Kidney epithelial cell (primary cell): ENCODE results near the gene L3MBTL2. TPM values are rescaled to one million over a fixed set of nuclear protein-coding genes. Genes with fewer than 3 reads are reported as not detected.

Experiments used
- DNase-seq: peaks from one replicate; pipeline ENCODE4 v3.0.0-alpha.2; 2010; ENCODE audit warnings: low read depth
- H3K27me3 ChIP-seq: 2 replicates; pipeline ENCODE4 v1.6.0; 2011; ENCODE audit warnings: low read length; ENCODE audit not compliant: control insufficient read depth, insufficient read depth
- H3K36me3 ChIP-seq: 2 replicates; pipeline ENCODE4 v1.5.1; 2011; ENCODE audit warnings: low read length; ENCODE audit not compliant: control insufficient read depth, insufficient read depth
- H3K4me3 ChIP-seq: 2 replicates; pipeline ENCODE4 v1.5.1; 2011; ENCODE audit warnings: low read depth, mild to moderate bottlenecking, control low read depth, low read length
- total RNA-seq: library from RNA; depleted of rRNA; stranded (reverse); fragments of >200 nt; gene quantifications from 2 replicates; pipeline ENCODE4 v1.2.3, GENCODE V29; 2015
- TF ChIP-seq, protein P1 (sequence below): IDR thresholded peaks from 2 replicates; pipeline ENCODE4 v1.5.1; 2011; ENCODE audit warnings: mild to moderate bottlenecking, moderate library complexity, low read length, control low read depth, inconsistent platforms; ENCODE audit not compliant: insufficient read depth, poor library complexity, severe bottlenecking

Gene L3MBTL2
- total RNA-seq, 1 donor from 2014 or later, result 28.5 TPM

GRCh38 chr22:41248314-41248713, 43.2 kb downstream of the L3MBTL2 start:
- H3K4me3 ChIP-seq, result no peak overlapping the region
- peaks cover 12% of the 10 kb centered on the region for H3K36me3 ChIP-seq
- TF ChIP-seq, protein P1, sequence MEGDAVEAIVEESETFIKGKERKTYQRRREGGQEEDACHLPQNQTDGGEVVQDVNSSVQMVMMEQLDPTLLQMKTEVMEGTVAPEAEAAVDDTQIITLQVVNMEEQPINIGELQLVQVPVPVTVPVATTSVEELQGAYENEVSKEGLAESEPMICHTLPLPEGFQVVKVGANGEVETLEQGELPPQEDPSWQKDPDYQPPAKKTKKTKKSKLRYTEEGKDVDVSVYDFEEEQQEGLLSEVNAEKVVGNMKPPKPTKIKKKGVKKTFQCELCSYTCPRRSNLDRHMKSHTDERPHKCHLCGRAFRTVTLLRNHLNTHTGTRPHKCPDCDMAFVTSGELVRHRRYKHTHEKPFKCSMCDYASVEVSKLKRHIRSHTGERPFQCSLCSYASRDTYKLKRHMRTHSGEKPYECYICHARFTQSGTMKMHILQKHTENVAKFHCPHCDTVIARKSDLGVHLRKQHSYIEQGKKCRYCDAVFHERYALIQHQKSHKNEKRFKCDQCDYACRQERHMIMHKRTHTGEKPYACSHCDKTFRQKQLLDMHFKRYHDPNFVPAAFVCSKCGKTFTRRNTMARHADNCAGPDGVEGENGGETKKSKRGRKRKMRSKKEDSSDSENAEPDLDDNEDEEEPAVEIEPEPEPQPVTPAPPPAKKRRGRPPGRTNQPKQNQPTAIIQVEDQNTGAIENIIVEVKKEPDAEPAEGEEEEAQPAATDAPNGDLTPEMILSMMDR, result no peak
- H3K27me3 ChIP-seq, result no peaks in the 10 kb centered on the region
- DNase-seq, result no peak

DNA sequence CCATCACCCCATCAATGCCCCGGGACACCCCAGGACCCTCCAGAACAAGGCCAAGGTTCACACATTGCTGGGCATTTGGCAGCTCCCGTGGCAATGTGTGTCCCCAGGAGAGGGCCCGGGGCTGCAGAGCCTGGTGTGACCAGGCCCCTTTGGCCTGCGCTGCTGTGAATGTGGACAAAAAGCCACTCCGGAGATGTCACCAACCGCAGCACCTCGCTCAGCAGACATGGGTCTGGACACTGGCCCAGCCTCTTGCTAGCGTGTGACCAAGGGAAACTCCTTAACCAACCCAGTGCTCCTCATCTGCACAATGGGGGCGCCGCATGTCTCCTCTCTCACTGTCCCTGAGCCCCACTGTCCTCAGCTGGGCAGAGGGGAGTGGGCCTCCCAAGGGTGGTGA, 43.6 kb downstream of the L3MBTL2 start:
- H3K4me3 ChIP-seq, result no peak overlapping the region
- H3K27me3 ChIP-seq, result no peaks in the 10 kb centered on the region
- no peak for DNase-seq
- TF ChIP-seq, protein P1, result no peak
- H3K36me3 ChIP-seq, result peaks cover 12% of the 10 kb centered on the region

DNA sequence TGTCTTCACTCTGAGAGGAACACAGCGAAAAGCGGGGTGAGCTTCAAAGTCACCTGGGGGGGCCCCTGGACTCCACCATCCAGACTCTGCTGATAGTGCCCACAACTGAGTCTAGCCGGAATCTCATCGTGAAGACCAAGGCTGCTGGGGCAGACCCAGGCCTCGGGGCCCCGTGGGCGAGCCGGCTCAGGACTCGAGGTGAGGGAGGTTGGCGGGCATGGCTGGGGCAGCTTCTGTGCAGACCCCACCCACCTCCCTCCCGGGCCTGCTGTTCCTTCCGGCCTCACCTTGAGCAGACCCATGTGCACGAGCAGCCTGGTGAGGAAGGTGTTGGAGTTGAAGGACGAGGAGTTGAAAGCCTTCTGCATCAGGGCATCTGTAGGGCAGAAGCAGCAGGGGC, 44.3 kb downstream of the L3MBTL2 start:
- TF ChIP-seq, protein P1, result no peak
- Histone ChIP-seq H3K4me3 (no peak overlapping the region), H3K27me3 (no peaks in the 10 kb centered on the region), H3K36me3 (peaks cover 12% of the 10 kb centered on the region)
- DNase-seq, result no peak

DNA sequence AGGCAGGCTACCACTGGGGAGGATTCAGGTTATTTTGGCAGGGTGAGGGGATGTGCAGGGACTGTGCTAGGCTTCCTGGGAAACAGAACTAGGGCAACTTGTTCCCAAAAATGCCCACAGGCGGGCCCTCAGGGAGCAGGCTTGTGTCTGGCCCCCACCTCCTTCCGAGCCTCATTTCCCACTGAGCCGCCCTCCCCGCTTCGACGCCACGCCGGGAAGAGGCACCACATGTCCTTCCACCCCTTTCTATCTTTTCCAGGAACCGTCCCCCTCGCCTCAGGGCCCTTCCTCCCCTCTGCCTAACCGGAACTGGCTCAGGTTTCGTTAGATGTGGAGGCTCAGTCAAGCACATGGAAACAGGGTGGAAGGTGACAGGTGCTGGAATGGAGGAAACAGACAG, 45.0 kb downstream of the L3MBTL2 start:
- TF ChIP-seq, protein P1, result no peak
- H3K36me3 ChIP-seq, result peaks cover 12% of the 10 kb centered on the region

DNA sequence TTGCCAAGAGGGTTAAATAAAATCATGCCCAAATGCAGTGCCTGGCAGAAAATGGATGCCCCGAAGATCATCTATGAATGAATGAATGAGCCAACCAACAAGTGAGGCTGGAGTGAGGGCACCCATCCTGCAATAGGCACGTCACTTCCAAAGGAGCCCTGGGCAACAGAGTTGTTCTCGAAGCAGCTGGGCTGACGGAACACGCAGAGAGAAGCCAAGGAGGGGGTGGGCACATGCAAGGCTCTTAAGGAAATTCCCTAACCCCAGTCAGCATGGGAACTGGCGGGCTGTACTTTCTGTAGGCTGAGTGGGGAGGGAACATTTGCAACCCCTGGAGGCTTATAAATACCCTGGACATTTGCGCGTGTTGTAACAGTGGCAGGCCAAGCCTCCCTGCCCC, 47.3 kb downstream of the L3MBTL2 start:
- H3K36me3 ChIP-seq, result peaks cover 13% of the 10 kb centered on the region
- DNase-seq, result no peak
- no peak overlapping the region for H3K4me3 ChIP-seq
- TF ChIP-seq, protein P1, result no peak
- H3K27me3 ChIP-seq, result no peaks in the 10 kb centered on the region

More for the DNA sequence above, 45.0 kb downstream of the L3MBTL2 start:
- DNase-seq, result no peak
- no peak overlapping the region for H3K4me3 ChIP-seq
- H3K27me3 ChIP-seq, result no peaks in the 10 kb centered on the region

DNA sequence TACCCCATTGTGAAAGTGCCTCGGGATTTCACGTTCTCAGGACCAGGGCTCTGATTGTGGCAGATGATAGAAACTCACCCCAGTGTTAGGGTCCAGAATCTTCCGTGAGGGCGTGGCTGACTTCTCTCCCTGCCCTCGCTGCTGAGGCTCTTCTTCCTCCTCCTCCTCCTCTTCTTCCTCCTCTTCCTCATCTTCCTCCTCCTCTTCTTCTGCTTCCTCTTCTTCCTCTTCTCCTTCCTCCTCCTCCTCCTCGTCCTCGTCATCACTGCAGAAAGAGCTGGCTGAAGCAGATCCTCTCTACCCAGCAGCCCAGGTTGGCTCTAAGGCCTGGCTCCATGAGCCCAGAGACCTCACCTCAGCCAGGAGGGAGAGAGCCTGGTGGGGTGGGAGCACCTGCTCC, 49.1 kb downstream of the L3MBTL2 start:
- TF ChIP-seq, protein P1, result no peak
- H3K4me3 ChIP-seq, result no peak overlapping the region
- peaks cover 8% of the 10 kb centered on the region for H3K36me3 ChIP-seq
- H3K27me3 ChIP-seq, result no peaks in the 10 kb centered on the region
- no peak for DNase-seq
